ENCODE measurements around the gene SUFU. TPM values are rescaled to one million over a fixed set of nuclear protein-coding genes. Genes with fewer than 3 reads are reported as not detected.

SUFU gene
- total and polyA plus RNA-seq, 2 of the 13 experiments (the other 11 are each of a cell fraction or from before 2014, with no cell fraction given): 2.9 to 5.5 TPM

GRCh38 chr10:102503264-102504178, at the start of gene SUFU (continued):
- no peak for TF ChIP-seq ZNF512B (CRISPR knock-in tag; IDR thresholded peaks at IDR 0.05; ENCODE audit: borderline replicate concordance)
- no peak for TF ChIP-seq PAWR (CRISPR knock-in tag; IDR thresholded peaks at IDR 0.05; ENCODE audit: borderline replicate concordance)
- TF ChIP-seq SNAI1 (CRISPR knock-in tag; IDR thresholded peaks at IDR 0.05; ENCODE audit: borderline replicate concordance): no peak
- peak; percentile 92; the same call in 1 of the 2 replicates for TF ChIP-seq ZNF12 (CRISPR knock-in tag; IDR thresholded peaks at IDR 0.05)
- TF ChIP-seq CSRNP1 (CRISPR knock-in tag; IDR thresholded peaks at IDR 0.05): no peak
- TF ChIP-seq ATAD3A (CRISPR knock-in tag; IDR thresholded peaks at IDR 0.05): no peak
- no peak for TF ChIP-seq KLF16 (CRISPR knock-in tag; IDR thresholded peaks at IDR 0.05)
- peak; percentile 95 for TF ChIP-seq PBX2 (CRISPR knock-in tag; IDR thresholded peaks at IDR 0.05)
- no peak for TF ChIP-seq GZF1 (CRISPR knock-in tag; IDR thresholded peaks at IDR 0.05)
- TF ChIP-seq ZNF383 (CRISPR knock-in tag; IDR thresholded peaks at IDR 0.05; ENCODE audit: borderline replicate concordance): no peak
- TF ChIP-seq HIVEP1 (CRISPR knock-in tag; IDR thresholded peaks at IDR 0.05): no peak
- TF ChIP-seq MZF1 (CRISPR knock-in tag; IDR thresholded peaks at IDR 0.05; ENCODE audit: borderline replicate concordance): no peak
- no peak for TF ChIP-seq TCF7L2 (IDR thresholded peaks at IDR 0.05; ENCODE audit: low read depth, low read length)
- no peak for TF ChIP-seq ZNF382 (CRISPR knock-in tag; IDR thresholded peaks at IDR 0.05; ENCODE audit: borderline replicate concordance)
- no peak for TF ChIP-seq E2F5 (CRISPR knock-in tag; conservative IDR thresholded peaks at IDR 0.05)
- no peak for TF ChIP-seq MAFF (IDR thresholded peaks at IDR 0.05; ENCODE audit: low read depth, low read length)
- no peak for TF ChIP-seq PHF20 (CRISPR knock-in tag; IDR thresholded peaks at IDR 0.05)
- no peak for TF ChIP-seq ARHGAP35 (CRISPR knock-in tag; IDR thresholded peaks at IDR 0.05; ENCODE audit: borderline replicate concordance)
- no peak for TF ChIP-seq CENPT (CRISPR knock-in tag; IDR thresholded peaks at IDR 0.05; ENCODE audit: low read depth)

Data from HepG2 (cell line).